ENCODE results near the gene ATF2. TPM values are rescaled to one million over a fixed set of nuclear protein-coding genes. Genes with fewer than 3 reads are reported as not detected.

Gene ATF2
- total RNA-seq, 2 experiments from 2014 or later = 46.9 to 48.5 TPM

Small RNA genes within 50 kb of the gene (microRNA-seq; reads per million reads assigned to microRNA genes)
- not detected for gene MIR933 (ENCODE audit: borderline microRNAs expressed, borderline number of aligned reads, borderline replicate concordance)

Other genes starting within 250 kb of the ATF2 start
- gene CHN1, start 162.8 kb downstream of the ATF2 start, total RNA-seq = 1 to 10 TPM; 3.8 to 6.2 TPM
- 100 to 1,000 TPM; 346 to 347 TPM for gene ATP5MC3, start 13.5 kb upstream of the ATF2 start, total RNA-seq